Right atrium auricular region (tissue), 2 donors: Measurements from ENCODE around the gene STIP1. TPM values are rescaled to one million over a fixed set of nuclear protein-coding genes. Genes with fewer than 3 reads are reported as not detected.
A peak's percentile ranks its signal among the peaks of the same experiment; 100 is the strongest.

ENCODE experiments used
- DNase-seq: peaks from one replicate; pipeline ENCODE4 v3.0.0-alpha.2; 2019; ENCODE audit warnings: low spot score
- H3K27ac ChIP-seq, 2 donors: fragments of 200-600 bp; sonication (generic); 1 replicate in 1 of 2; 2 replicates in 1 of 2; pipeline ENCODE4 v1.5.1; 2016 to 2019
- H3K27me3 ChIP-seq, 2 donors: fragments of 200-600 bp; sonication (generic); one replicate each; pipeline versions ENCODE4 v1.5.1 to v1.6.0; 2017 to 2019
- H3K36me3 ChIP-seq: fragments of 200-600 bp; sonication (generic); one replicate; pipeline ENCODE4 v1.5.1; 2016
- H3K4me1 ChIP-seq, 2 donors: fragments of 200-600 bp; sonication (generic); one replicate each; pipeline versions ENCODE4 v1.5.1 to v1.6.0; 2017 to 2019
- H3K4me3 ChIP-seq, 2 donors: fragments of 200-600 bp; sonication (generic); 1 replicate in 1 of 2; 2 replicates in 1 of 2; pipeline ENCODE4 v1.5.1; 2017 to 2019; ENCODE audit warnings: mild to moderate bottlenecking in 1 of 2, moderate library complexity in 1 of 2
- H3K9me3 ChIP-seq, 2 donors: fragments of 200-600 bp; sonication (generic); one replicate each; pipeline ENCODE4 v1.5.1; 2019
- CTCF ChIP-seq, 2 donors: fragments of 200-600 bp; sonication (generic); IDR thresholded peaks; one replicate each; pipeline ENCODE4 v1.5.1; 2019; ENCODE audit warnings: antibody characterized with exemption in 2 of 2
- total RNA-seq, 2 donors: library from RNA; depleted of rRNA; stranded (reverse); fragments of >200 nt; gene quantifications; one replicate each; pipeline ENCODE4 v1.1.0, GENCODE V29; 2016

Gene STIP1
- total RNA-seq, 2 donors from 2014 or later = 88.9 to 114 TPM

- H3K27me3 ChIP-seq = no peaks in the 10 kb centered on the region
- no peak for TF ChIP-seq CTCF (IDR thresholded peaks at IDR 0.05)
- H3K36me3 ChIP-seq = no peaks in the 10 kb centered on the region
- H3K4me1 ChIP-seq = peaks cover 0 to 22% of the 10 kb centered on the region in 2 donors
- no peak for DNase-seq
- peak overlapping the region; percentile 66 to 83 for H3K4me3 ChIP-seq
- H3K27ac ChIP-seq = peak overlapping the region; percentile 71 to 82
- no peaks in the 10 kb centered on the region for H3K9me3 ChIP-seq
These were observed 21.3 kb upstream of the STIP1 start for GRCh38 chr11:64164392-64165312.

GRCh38 chr11:64165481-64165841 lies 20.5 kb upstream of the STIP1 start:
- H3K9me3 ChIP-seq = no peaks in the 10 kb centered on the region
- no peak for DNase-seq
- H3K36me3 ChIP-seq = no peaks in the 10 kb centered on the region
- no peak for TF ChIP-seq CTCF (IDR thresholded peaks at IDR 0.05)
- peaks cover 0 to 22% of the 10 kb centered on the region in 2 donors for H3K4me1 ChIP-seq
- H3K27me3 ChIP-seq = no peaks in the 10 kb centered on the region
- peak overlapping the region; percentile 66 to 83 for H3K4me3 ChIP-seq
- peak overlapping the region; percentile 71 to 82 for H3K27ac ChIP-seq

GRCh38 chr11:64165842-64166635 lies 19.9 kb upstream of the STIP1 start, which contains the start of gene MACROD1:
TSS of gene MACROD1 (minus strand) at chr11:64166113. CDS start at chr11:64165994, 119 bp downstream.
- H3K27me3 ChIP-seq = no peaks in the 10 kb centered on the region
- no peak for TF ChIP-seq CTCF (IDR thresholded peaks at IDR 0.05)

GRCh38 chr11:64170419-64170818 lies 15.6 kb upstream of the STIP1 start:
- Histone ChIP-seq H3K4me3 (no peak overlapping the region), H3K27ac (no peak overlapping the region), H3K9me3 (no peaks in the 10 kb centered on the region), H3K4me1 (peaks cover 0 to 9% of the 10 kb centered on the region in 2 donors), H3K36me3 (no peaks in the 10 kb centered on the region), H3K27me3 (no peaks in the 10 kb centered on the region)
- TF ChIP-seq CTCF (IDR thresholded peaks at IDR 0.05) = no peak
- no peak for DNase-seq

More at GRCh38 chr11:64165842-64166635, 19.9 kb upstream of the STIP1 start, which contains the start of gene MACROD1:
- Histone ChIP-seq H3K27ac (peak within 1 kb of the TSS; percentile 71 to 82), H3K4me3 (peak within 1 kb of the TSS; percentile 66 to 83), H3K4me1 (peaks cover 0 to 22% of the 10 kb centered on the region in 2 donors), H3K9me3 (no peaks in the 10 kb centered on the region), H3K36me3 (no peaks in the 10 kb centered on the region)
- peak; percentile 89 for DNase-seq

GRCh38 chr11:64173616-64174355 lies 12.2 kb upstream of the STIP1 start:
- Histone ChIP-seq H3K4me3 (no peak overlapping the region), H3K4me1 (no peaks in the 10 kb centered on the region), H3K27me3 (no peaks in the 10 kb centered on the region), H3K9me3 (no peaks in the 10 kb centered on the region), H3K36me3 (no peaks in the 10 kb centered on the region), H3K27ac (no peak overlapping the region)
- TF ChIP-seq CTCF (IDR thresholded peaks at IDR 0.05) = no peak
- no peak for DNase-seq
